NCI-H1436 treated with DMSO at 0.1 percent for 48 hours (cell line): ENCODE data around the gene ROPN1B.

Source experiments
- DNase-seq: peaks from one replicate; lab custom pipeline; 2025; lab: John Stamatoyannopoulos, UW

ROPN1B gene

DNA sequence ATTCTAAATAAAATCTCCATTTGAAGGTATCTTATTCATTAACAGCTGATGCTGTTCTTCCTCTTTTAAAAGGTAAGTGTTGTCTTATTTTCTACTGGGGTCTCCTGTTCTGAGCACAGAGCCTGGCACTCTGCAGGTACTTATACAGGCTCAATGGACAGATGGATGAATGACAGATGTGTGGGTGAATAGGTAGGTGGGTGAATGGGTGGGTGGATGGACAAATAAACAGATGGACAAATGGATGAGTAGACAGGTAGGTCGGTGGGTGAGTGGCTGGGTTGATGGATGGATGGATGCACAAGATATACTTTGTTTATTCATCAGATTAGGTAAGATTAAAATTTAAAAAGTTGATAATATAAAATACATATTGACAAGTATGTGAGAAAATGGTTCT, 61.5 kb downstream of the ROPN1B start:
- DNase-seq, result no peak

DNA sequence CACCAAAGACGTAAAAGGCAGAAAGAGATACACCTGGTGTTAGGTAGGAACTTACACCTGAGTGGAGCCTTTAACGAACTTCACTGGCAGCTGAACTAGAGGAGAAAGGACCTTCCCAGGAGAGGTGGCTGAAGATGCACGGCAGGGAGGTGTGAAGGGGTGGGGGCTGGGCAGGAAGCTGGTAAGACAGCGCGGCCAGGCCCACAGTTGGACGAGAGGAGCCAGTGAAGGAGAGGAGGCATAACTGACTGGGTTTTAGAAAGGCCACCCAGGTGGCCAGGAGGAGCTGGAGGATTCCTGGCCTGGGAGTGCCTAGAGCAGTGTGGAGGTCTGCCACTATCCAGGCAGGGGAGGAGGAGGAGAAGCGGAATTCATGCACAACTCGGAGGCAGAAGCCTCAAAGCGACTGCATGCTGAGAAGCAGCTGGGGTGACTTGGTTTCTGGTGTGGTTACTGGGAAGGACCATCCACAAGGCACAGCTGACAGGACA, 63.0 kb downstream of the ROPN1B start:
- DNase-seq, result no peak
